CD4-positive, alpha-beta T cell (primary cell): ENCODE results near the gene VCAN. TPM values are rescaled to one million over a fixed set of nuclear protein-coding genes. Genes with fewer than 3 reads are reported as not detected.

Experiments used
- ATAC-seq: fragments of 200-7000 bp; cut with Tn5 transposase; one replicate; pipeline ENCODE4 v1.10.0; 2022; ENCODE audit warnings: mild to moderate bottlenecking; ENCODE audit not compliant: poor library complexity
- CTCF ChIA-PET: fragments of 350-600 bp; sonication (Branson Sonifier 250); formaldehyde crosslinking; loops from one replicate; lab custom pipeline; 2021; ENCODE audit warnings: antibody characterized with exemption, inconsistent platforms; lab: Charles Lee
- POLR2A ChIA-PET: fragments of 350-600 bp; sonication (Branson Sonifier 250); formaldehyde crosslinking; loops from one replicate; lab custom pipeline; 2021; ENCODE audit warnings: antibody characterized with exemption, inconsistent platforms; lab: Charles Lee
- DNase-seq, 14 experiments: peaks; one replicate each; pipeline ENCODE4 v3.0.0-alpha.2; 2013 to 2020; ENCODE audit warnings: mixed read lengths in 2 of 14
- H3K27ac ChIP-seq, 2 donors: one replicate each; pipeline versions ENCODE4 v1.5.1 to v1.7.0; 2013; ENCODE audit warnings: low read length in 2 of 2, low read depth in 1 of 2, mild to moderate bottlenecking in 1 of 2
- H3K27me3 ChIP-seq, 2 experiments: 1 replicate in 1 of 2; 2 replicates in 1 of 2; pipeline versions ENCODE4 v1.6.1 to v1.7.0; 2013; ENCODE audit warnings: low read length in 2 of 2, control low read depth in 1 of 2, mild to moderate bottlenecking in 1 of 2, moderate library complexity in 1 of 2; ENCODE audit not compliant: insufficient read depth in 2 of 2, control insufficient read depth in 1 of 2
- H3K36me3 ChIP-seq: one replicate; pipeline ENCODE4 v1.6.1; 2013; ENCODE audit warnings: low read length, control low read depth; ENCODE audit not compliant: insufficient read depth
- H3K4me1 ChIP-seq: one replicate; pipeline ENCODE4 v1.6.1; 2013; ENCODE audit warnings: low read length, control low read depth; ENCODE audit not compliant: insufficient read depth
- H3K4me3 ChIP-seq: one replicate; pipeline ENCODE4 v1.5.1; 2013; ENCODE audit warnings: mild to moderate bottlenecking, low read length, moderate library complexity
- H3K9me3 ChIP-seq, 2 experiments: 1 replicate in 1 of 2; 2 replicates in 1 of 2; pipeline versions ENCODE4 v1.6.1 to v1.7.0; 2013; ENCODE audit warnings: low read length in 2 of 2, mild to moderate bottlenecking in 2 of 2, control low read depth in 1 of 2, moderate library complexity in 1 of 2; ENCODE audit not compliant: control insufficient read depth in 1 of 2, insufficient read depth in 1 of 2
- H3K27ac Mint-ChIP-seq: one replicate; pipeline ENCODE4 v1.8.0; 2020; ENCODE audit warnings: mixed read lengths
- H3K27me3 Mint-ChIP-seq: one replicate; pipeline ENCODE4 v1.8.0; 2021; ENCODE audit warnings: mixed read lengths
- H3K36me3 Mint-ChIP-seq: one replicate; pipeline ENCODE4 v1.8.0; 2021; ENCODE audit warnings: low read depth, mixed read lengths
- H3K4me1 Mint-ChIP-seq: one replicate; pipeline ENCODE4 v1.8.0; 2021; ENCODE audit warnings: low read depth, mixed read lengths
- H3K4me3 Mint-ChIP-seq: one replicate; pipeline ENCODE4 v1.8.0; 2020; ENCODE audit warnings: mild to moderate bottlenecking, mixed read lengths
- H3K9me3 Mint-ChIP-seq: one replicate; pipeline ENCODE4 v1.8.0; 2020; ENCODE audit warnings: mixed read lengths
- intact Hi-C, 2 experiments: fragments of 100-400 bp; cut with DNase I in 1 of 2; cut with micrococcal nuclease in 1 of 2; formaldehyde crosslinking; loops; one replicate each; pipeline versions ENCODE4 v1.15.1 to v1.9.0; 2023 to 2025; cut with DNase I, micrococcal nuclease
- total RNA-seq, 174 experiments: library from RNA in 2 of 174; stranded (reverse) in 2 of 174; gene quantifications; one replicate each; pipeline ENCODE4 v1.2.3 and lab custom pipeline; 2021 to 2026
- TF ChIP-seq, protein P1 (sequence below): fragments of 200-600 bp; IDR thresholded peaks from one replicate; pipeline ENCODE4 v1.8.0; 2022; ENCODE audit warnings: antibody characterized with exemption, mild to moderate bottlenecking

Gene VCAN
- total RNA-seq, 2 experiments from 2014 or later: 6.4 to 7.1 TPM

GRCh38 chr5:83474991-83475390, 3.4 kb downstream of the VCAN start:
- no peaks in the 10 kb centered on the region for H3K36me3 Mint-ChIP-seq
- peaks cover 41% of the 10 kb centered on the region for H3K4me1 Mint-ChIP-seq
- H3K27ac Mint-ChIP-seq: no peak overlapping the region
- peaks cover 61 to 82% of the 10 kb centered on the region in 2 experiments for H3K27me3 ChIP-seq
- peak overlapping the region; percentile 39 for H3K4me3 Mint-ChIP-seq
- ATAC-seq (no peak), DNase-seq (peak in 1 of 14 experiments; percentile 4)
- H3K36me3 ChIP-seq: no peaks in the 10 kb centered on the region
- ChIA-PET CTCF (interaction anchor here (1.3 kb wide), 1 partner anchor 834 kb away, joined by 3 read pairs; no protein-coding TSS in a partner anchor), POLR2A (interaction anchor here (0.9 kb wide), 1 partner anchor 15 kb away, joined by 4 read pairs; no protein-coding TSS in a partner anchor)
- peaks cover 94% of the 10 kb centered on the region for H3K27me3 Mint-ChIP-seq
- peak overlapping the region; percentile 1 for H3K4me3 ChIP-seq
- no peaks in the 10 kb centered on the region for H3K9me3 Mint-ChIP-seq
- H3K4me1 ChIP-seq: peaks cover 33% of the 10 kb centered on the region
- H3K27ac ChIP-seq: no peak overlapping the region
- TF ChIP-seq, protein P1, sequence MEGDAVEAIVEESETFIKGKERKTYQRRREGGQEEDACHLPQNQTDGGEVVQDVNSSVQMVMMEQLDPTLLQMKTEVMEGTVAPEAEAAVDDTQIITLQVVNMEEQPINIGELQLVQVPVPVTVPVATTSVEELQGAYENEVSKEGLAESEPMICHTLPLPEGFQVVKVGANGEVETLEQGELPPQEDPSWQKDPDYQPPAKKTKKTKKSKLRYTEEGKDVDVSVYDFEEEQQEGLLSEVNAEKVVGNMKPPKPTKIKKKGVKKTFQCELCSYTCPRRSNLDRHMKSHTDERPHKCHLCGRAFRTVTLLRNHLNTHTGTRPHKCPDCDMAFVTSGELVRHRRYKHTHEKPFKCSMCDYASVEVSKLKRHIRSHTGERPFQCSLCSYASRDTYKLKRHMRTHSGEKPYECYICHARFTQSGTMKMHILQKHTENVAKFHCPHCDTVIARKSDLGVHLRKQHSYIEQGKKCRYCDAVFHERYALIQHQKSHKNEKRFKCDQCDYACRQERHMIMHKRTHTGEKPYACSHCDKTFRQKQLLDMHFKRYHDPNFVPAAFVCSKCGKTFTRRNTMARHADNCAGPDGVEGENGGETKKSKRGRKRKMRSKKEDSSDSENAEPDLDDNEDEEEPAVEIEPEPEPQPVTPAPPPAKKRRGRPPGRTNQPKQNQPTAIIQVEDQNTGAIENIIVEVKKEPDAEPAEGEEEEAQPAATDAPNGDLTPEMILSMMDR: no peak
- H3K9me3 ChIP-seq: peaks cover 0 to 21% of the 10 kb centered on the region in 2 experiments
- intact Hi-C loops: loop anchor here in 1 of 2 experiments (5.0 kb wide), 1 partner anchor 1123 kb away; no protein-coding TSS in a partner anchor

- peaks cover 33% of the 10 kb centered on the region for H3K4me1 ChIP-seq
Observed at GRCh38 chr5:83475391-83475863, 3.9 kb downstream of the VCAN start.

DNA sequence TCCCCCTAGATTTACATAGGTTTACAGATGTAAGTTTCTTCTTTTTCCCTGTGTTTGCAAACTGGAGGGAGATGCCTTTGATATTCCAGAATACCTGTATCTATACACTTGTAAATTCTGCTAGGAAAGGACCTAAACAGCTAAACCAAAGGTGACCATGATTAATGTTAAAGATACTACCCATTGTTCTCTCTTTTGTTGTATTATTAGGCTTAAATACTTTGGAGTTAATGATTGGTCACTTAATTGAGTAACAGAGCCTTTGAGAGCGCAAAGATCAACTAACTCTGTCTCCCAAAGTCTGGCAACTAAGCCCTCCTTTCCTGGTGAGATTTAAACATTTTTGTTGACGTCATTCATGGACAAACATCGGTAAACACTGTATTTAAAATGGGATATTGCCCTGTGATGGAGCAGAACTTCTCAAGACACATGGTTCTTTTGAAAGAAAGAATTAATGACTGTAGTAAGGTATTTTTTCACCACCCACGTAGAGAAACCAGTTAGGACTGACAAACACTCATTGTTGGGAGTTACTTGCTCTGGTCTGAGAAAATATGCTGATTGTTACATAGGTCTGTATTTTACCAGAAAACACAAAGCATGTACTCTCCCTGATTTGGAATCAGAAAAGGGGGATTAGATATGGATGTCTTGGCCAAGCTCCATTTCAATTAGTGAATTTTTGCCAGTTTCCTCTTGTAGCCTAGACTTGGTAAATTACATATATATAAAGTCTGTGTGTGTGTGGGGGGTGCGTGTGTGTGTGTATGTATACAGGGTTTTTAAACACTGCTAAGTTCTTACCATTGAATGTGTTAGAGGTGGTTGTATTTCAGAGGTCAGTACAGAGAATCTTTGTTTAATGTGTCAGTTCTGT, 4.6 kb downstream of the VCAN start:
- POLR2A ChIA-PET: interaction anchor here (0.9 kb wide), 1 partner anchor 14 kb away, joined by 4 read pairs; no protein-coding TSS in a partner anchor
- DNase-seq: no peak
- H3K27me3 ChIP-seq: peaks cover 54 to 70% of the 10 kb centered on the region in 2 experiments
- no peak overlapping the region for H3K4me3 Mint-ChIP-seq
- no peak for ATAC-seq
- peaks cover 0 to 21% of the 10 kb centered on the region in 2 experiments for H3K9me3 ChIP-seq
- TF ChIP-seq, protein P1: no peak
- H3K4me1 Mint-ChIP-seq: peaks cover 36% of the 10 kb centered on the region
- CTCF ChIA-PET: interaction anchor here (1.3 kb wide), 1 partner anchor 835 kb away, joined by 3 read pairs; no protein-coding TSS in a partner anchor
- H3K27ac Mint-ChIP-seq: no peak overlapping the region
- no peaks in the 10 kb centered on the region for H3K36me3 ChIP-seq
- no peak overlapping the region for H3K27ac ChIP-seq
- no peak overlapping the region for H3K4me3 ChIP-seq
- intact Hi-C loops: no loop called here
- H3K9me3 Mint-ChIP-seq: no peaks in the 10 kb centered on the region
- H3K36me3 Mint-ChIP-seq: no peaks in the 10 kb centered on the region
- H3K27me3 Mint-ChIP-seq: peaks cover 88% of the 10 kb centered on the region
- H3K4me1 ChIP-seq: peaks cover 33% of the 10 kb centered on the region

More at GRCh38 chr5:83475391-83475863, 3.9 kb downstream of the VCAN start:
- CTCF ChIA-PET: interaction anchor here (1.3 kb wide), 1 partner anchor 834 kb away, joined by 3 read pairs; no protein-coding TSS in a partner anchor
- no peak overlapping the region for H3K4me3 ChIP-seq
- H3K27me3 ChIP-seq: peaks cover 61 to 77% of the 10 kb centered on the region in 2 experiments
- H3K9me3 Mint-ChIP-seq: no peaks in the 10 kb centered on the region
- H3K27ac ChIP-seq: no peak overlapping the region
- peak overlapping the region; percentile 39 for H3K4me3 Mint-ChIP-seq
- H3K36me3 ChIP-seq: no peaks in the 10 kb centered on the region
- H3K36me3 Mint-ChIP-seq: no peaks in the 10 kb centered on the region
- ATAC-seq: no peak
- DNase-seq: no peak
- H3K27ac Mint-ChIP-seq: no peak overlapping the region
- POLR2A ChIA-PET: interaction anchor here (0.9 kb wide), 1 partner anchor 14 kb away, joined by 4 read pairs; no protein-coding TSS in a partner anchor
- intact Hi-C loops: no loop called here
- TF ChIP-seq, protein P1: no peak
- peaks cover 94% of the 10 kb centered on the region for H3K27me3 Mint-ChIP-seq
- peaks cover 0 to 21% of the 10 kb centered on the region in 2 experiments for H3K9me3 ChIP-seq
- H3K4me1 Mint-ChIP-seq: peaks cover 41% of the 10 kb centered on the region
